T-helper 1 cell treated with Interleukin-12 subunit alpha and Interleukin-12 subunit beta and Interleukin-4 antibody, amounts not matched to agents 30 μg/mL and 1 μg/mL, for 36 hours (primary cell): ENCODE results near the gene SLC38A6.

Experiments
- H3K27ac Mint-ChIP-seq: one replicate; pipeline ENCODE4 v1.8.0; 2021; ENCODE audit warnings: mild to moderate bottlenecking, mixed read lengths
- H3K27me3 Mint-ChIP-seq: one replicate; pipeline ENCODE4 v1.8.0; 2021; ENCODE audit warnings: low read depth, mixed read lengths
- H3K36me3 Mint-ChIP-seq: one replicate; pipeline ENCODE4 v1.8.0; 2021; ENCODE audit warnings: low read depth, mixed read lengths
- H3K4me1 Mint-ChIP-seq: one replicate; pipeline ENCODE4 v1.8.0; 2021; ENCODE audit warnings: low read depth, mixed read lengths
- H3K4me3 Mint-ChIP-seq: one replicate; pipeline ENCODE4 v1.8.0; 2021; ENCODE audit warnings: mild to moderate bottlenecking, moderate library complexity, mixed read lengths
- H3K9me3 Mint-ChIP-seq: one replicate; pipeline ENCODE4 v1.8.0; 2021; ENCODE audit warnings: mixed read lengths

SLC38A6 gene

DNA sequence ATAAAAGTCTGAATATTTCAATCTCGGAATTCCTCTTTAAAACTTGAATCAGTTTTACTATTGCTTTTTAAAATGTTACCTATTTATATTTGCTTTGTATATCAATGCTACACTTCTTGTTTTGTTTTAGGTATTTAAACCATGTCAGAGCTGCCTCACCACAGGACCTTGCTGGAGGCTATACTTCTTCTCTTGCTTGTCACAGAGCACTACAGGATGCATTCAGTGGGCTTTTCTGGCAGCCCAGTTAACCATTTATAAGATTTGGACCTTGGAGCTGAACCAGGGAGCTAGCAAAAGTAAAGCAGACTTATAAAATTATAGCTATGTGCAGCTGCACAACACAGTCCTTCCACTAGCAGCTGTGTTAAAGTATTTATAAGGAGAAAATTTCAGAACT lies 12.9 kb upstream of the SLC38A6 start:
- Mint-ChIP-seq H3K27me3 (no peaks in the 10 kb centered on the region), H3K27ac (no peak overlapping the region), H3K36me3 (peaks cover 5% of the 10 kb centered on the region), H3K4me1 (peaks cover 8% of the 10 kb centered on the region), H3K4me3 (no peak overlapping the region), H3K9me3 (peaks cover 3% of the 10 kb centered on the region)

DNA sequence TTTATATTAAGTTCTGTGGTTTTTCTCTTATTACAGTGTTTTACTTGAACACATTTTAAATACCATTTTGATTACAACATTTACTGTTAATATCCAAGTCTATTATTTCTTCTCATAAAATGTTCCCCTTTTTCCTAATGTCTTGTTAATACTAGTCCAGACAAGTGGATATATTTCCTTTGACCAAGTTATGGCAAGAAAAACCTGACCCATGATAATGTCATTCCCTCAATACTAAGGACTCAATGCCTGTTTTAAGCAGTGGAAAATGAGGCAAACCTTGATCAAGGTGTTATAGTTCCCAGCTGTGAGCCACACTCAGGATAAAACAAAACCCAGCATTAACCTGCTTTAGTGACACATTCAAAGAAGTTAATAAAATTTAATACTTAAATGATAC lies 12.4 kb upstream of the SLC38A6 start:
- Mint-ChIP-seq H3K36me3 (peaks cover 3% of the 10 kb centered on the region), H3K27me3 (no peaks in the 10 kb centered on the region)

DNA sequence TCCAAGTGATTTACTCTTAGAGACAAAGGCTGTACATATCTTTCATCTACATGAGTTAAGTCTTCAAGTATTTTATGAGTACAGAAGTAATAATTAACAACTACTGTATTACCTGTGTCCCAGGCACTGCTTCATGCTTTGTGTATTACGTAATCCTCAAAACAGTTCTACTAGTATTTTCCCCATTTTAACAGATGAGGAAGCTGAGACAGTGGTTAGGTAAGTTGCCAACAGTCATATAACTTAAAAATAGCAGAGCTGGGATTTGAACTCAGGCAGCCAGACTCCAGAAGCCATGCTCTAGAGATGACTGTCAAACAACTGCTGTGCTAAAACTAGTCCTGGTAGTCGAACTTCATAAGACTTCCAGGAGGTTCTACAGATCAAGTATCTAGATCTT lies 10.9 kb upstream of the SLC38A6 start:
- Mint-ChIP-seq H3K27me3 (no peaks in the 10 kb centered on the region), H3K36me3 (peaks cover 3% of the 10 kb centered on the region), H3K27ac (no peak overlapping the region), H3K4me3 (no peak overlapping the region), H3K9me3 (peaks cover 3% of the 10 kb centered on the region), H3K4me1 (peaks cover 2% of the 10 kb centered on the region)

More for the DNA sequence above, 12.4 kb upstream of the SLC38A6 start:
- Mint-ChIP-seq H3K4me1 (peaks cover 8% of the 10 kb centered on the region), H3K4me3 (no peak overlapping the region), H3K27ac (no peak overlapping the region), H3K9me3 (peaks cover 3% of the 10 kb centered on the region)

DNA sequence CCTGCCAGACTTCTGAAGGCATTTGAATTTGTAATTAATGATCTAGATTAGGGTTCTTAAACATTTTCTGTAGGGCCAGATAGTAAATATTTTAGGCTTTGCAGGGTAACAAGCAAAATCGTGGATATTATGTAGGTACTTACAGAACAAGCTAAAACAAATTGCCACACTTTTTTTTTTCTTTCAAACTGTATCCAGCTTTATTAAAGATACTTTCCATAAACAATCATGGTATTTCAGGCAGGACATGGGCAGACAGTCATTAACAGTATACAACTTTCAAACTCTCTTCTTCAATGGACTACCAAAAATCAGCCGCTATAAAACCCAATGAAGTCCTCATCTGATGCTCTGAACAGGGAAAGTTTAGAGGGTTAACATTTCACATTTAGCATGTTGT lies 9.8 kb upstream of the SLC38A6 start:
- H3K4me3 Mint-ChIP-seq = no peak overlapping the region

DNA sequence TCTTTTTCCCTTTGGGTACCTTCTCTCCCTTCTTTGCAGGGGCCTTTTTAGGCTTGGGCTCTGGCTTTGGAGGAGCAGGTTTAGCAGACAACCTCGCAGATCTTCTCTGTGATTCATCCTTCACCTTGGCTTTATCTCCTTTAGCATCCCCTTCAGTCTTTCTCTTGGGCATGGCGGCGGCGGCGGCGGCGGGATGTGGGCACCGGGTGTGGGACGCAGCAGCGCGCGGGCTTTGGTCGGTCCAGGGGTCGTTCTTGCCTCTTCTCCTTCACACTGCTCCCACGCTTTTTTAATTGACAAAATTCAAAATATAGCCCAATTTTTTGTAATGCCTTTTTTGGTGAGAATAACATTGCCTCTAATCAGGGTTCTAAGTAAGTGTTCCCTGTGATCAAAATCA lies 8.8 kb upstream of the SLC38A6 start:
- H3K4me1 Mint-ChIP-seq = peaks cover 3% of the 10 kb centered on the region
- H3K4me3 Mint-ChIP-seq = no peak overlapping the region
- no peak overlapping the region for H3K27ac Mint-ChIP-seq
- peaks cover 6% of the 10 kb centered on the region for H3K36me3 Mint-ChIP-seq
- no peaks in the 10 kb centered on the region for H3K27me3 Mint-ChIP-seq
- H3K9me3 Mint-ChIP-seq = no peaks in the 10 kb centered on the region

More for the DNA sequence above, 9.8 kb upstream of the SLC38A6 start:
- Mint-ChIP-seq H3K4me1 (no peaks in the 10 kb centered on the region), H3K9me3 (peaks cover 3% of the 10 kb centered on the region), H3K36me3 (peaks cover 3% of the 10 kb centered on the region), H3K27ac (no peak overlapping the region), H3K27me3 (no peaks in the 10 kb centered on the region)

DNA sequence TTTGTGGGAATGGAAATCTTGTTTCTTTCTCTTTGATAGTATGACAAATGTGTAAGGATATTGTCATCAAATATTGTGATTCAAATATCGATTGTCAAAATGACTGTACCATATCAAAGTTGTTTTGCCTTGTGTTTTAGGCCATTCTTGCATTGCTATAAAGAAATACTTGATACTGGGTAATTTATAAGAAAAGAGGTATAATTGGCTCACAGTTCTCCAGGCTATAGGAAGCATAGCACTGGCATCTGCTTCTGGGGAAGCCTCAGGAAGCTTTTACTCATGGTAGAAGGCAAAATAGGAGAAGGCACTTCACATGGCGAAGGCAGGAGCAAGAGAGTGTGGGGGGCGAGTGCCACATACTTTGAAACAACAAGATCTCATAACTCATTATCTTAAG lies 8.0 kb upstream of the SLC38A6 start:
- no peak overlapping the region for H3K27ac Mint-ChIP-seq
- no peak overlapping the region for H3K4me3 Mint-ChIP-seq
- no peaks in the 10 kb centered on the region for H3K9me3 Mint-ChIP-seq
- peaks cover 6% of the 10 kb centered on the region for H3K36me3 Mint-ChIP-seq
- no peaks in the 10 kb centered on the region for H3K27me3 Mint-ChIP-seq
- peaks cover 4% of the 10 kb centered on the region for H3K4me1 Mint-ChIP-seq

DNA sequence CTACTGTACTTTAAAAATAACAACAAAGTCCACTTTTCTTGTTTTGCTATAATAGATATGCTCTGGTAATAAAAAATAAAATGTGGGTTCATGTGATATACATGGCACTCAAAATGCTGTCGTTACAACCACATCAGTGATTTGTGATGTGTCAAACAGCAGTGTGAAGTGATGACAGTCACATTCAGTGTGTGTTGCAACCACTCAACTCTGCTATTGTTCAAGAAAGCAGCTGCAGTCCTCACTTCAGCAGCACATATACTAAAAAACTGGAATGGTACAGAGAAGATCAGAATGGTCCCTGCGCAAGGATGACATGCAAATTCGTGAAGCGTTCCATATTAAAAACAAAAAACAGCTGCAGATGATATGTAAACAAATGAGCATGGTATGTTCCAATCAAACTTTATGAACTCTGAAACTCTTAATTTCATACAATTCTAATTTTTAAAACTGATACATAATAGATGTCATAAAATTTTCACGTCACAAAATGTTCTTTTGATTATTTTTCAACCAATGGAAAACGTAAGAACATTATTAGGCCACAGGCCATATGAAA lies 6.9 kb upstream of the SLC38A6 start:
- Mint-ChIP-seq H3K27me3 (no peaks in the 10 kb centered on the region), H3K4me1 (peaks cover 9% of the 10 kb centered on the region), H3K9me3 (no peaks in the 10 kb centered on the region), H3K27ac (no peak overlapping the region), H3K4me3 (no peak overlapping the region), H3K36me3 (peaks cover 6% of the 10 kb centered on the region)

DNA sequence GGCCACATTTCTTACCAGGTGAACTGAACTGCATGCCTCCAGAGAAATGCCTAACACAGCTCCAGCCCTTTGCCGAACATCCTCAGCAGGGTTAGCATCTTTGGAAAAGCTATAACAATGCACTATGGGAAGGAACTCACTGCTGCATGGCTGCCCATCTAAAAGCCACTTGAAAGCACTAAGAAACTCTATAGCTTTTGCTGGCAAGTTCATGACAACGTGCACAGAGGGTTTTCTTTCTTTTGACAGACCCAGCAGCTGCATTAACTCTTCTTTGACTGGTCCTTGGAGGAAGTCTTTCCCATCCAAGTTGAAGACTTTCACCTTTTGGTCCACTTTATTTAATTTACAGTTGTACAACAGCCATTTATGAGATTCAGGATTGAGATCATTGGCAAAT lies 5.5 kb upstream of the SLC38A6 start:
- H3K4me3 Mint-ChIP-seq = no peak overlapping the region
- peaks cover 9% of the 10 kb centered on the region for H3K36me3 Mint-ChIP-seq
- no peaks in the 10 kb centered on the region for H3K9me3 Mint-ChIP-seq
- H3K27ac Mint-ChIP-seq = no peak overlapping the region
- peaks cover 22% of the 10 kb centered on the region for H3K4me1 Mint-ChIP-seq
- H3K27me3 Mint-ChIP-seq = no peaks in the 10 kb centered on the region

DNA sequence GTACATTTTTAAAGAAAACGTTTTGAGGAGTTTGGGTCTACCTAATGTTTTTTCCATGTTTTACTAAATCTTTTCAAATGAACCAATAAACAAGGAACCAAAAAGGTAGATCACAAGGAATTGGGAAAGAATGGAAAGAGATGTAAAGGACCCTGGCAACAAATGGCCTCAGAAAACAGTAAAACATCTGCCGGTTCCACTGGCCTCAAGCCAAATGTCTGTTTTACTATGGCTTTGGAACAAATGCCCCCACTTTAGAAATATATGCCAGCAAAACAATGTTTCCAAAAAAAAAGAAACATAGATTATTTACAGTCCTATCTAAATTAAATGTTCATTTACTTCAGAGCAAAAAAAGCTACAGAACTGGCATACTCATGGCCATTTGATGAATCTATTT lies 3.2 kb upstream of the SLC38A6 start:
- Mint-ChIP-seq H3K4me3 (no peak overlapping the region), H3K27me3 (no peaks in the 10 kb centered on the region), H3K4me1 (peaks cover 22% of the 10 kb centered on the region), H3K27ac (no peak overlapping the region), H3K36me3 (peaks cover 9% of the 10 kb centered on the region), H3K9me3 (no peaks in the 10 kb centered on the region)

DNA sequence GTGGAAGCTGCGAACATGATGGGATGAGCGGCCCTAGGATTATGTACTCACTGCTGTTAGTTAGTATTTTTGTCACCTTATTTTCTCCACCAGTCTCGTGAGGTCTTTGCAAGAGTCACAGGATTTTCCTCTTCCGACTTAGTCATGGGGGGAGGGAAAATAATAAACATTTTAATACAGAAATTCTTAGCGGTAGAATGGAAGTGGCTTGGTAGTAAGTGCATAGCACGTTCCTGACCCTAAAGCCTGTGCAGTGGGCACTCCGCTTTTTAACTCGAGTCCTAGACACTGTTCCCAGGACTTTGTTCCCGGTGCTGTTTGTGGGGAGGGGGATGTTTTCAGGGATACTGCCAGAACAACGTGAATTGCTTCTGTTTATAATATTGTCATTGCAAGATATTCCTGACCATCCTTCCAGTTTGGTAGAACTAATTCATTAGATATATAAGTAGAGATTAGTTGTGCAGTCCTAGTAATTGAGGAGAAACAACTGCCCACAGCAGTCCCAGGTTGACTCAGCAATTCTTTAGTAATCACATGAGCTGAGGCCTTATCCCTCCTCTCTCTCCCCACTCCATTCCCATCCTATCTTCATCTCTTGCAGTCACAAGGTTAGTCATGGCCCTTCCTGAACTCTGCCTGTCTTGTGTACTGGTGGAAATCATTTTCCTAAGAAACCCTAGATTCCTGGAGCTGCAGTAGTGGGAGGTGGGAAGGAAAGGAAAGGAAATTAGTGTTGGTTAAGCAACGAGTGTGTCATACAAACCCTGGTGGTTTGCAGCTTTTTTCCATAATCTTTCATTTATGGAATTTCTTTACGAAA lies 799 bp downstream of the SLC38A6 start:
- Mint-ChIP-seq H3K4me1 (peaks cover 22% of the 10 kb centered on the region), H3K36me3 (peaks cover 10% of the 10 kb centered on the region), H3K27me3 (no peaks in the 10 kb centered on the region), H3K4me3 (no peak overlapping the region), H3K27ac (no peak overlapping the region), H3K9me3 (no peaks in the 10 kb centered on the region)

DNA sequence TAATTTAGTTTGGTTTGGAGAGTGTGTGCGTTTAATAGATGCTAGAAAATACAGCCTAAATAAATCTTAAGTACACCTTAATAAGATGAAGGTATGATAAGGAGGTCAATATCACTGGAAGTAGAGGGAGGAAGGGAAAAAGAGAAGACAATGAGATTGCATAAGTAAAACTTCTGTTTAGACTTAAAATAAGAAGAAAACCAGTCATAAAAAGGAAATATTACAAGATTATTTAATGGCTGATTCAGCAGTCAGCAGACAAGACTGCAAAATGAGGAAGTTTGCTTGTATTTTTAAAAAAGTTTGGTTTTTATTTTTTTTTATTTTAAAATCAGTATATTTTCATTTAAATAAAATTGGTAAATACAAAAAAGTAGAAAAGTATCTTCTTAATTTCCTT lies 3.2 kb downstream of the SLC38A6 start:
- H3K9me3 Mint-ChIP-seq = no peaks in the 10 kb centered on the region
- H3K27me3 Mint-ChIP-seq = no peaks in the 10 kb centered on the region
- H3K4me1 Mint-ChIP-seq = peaks cover 13% of the 10 kb centered on the region
- H3K4me3 Mint-ChIP-seq = no peak overlapping the region
- H3K27ac Mint-ChIP-seq = no peak overlapping the region
- peaks cover 9% of the 10 kb centered on the region for H3K36me3 Mint-ChIP-seq

DNA sequence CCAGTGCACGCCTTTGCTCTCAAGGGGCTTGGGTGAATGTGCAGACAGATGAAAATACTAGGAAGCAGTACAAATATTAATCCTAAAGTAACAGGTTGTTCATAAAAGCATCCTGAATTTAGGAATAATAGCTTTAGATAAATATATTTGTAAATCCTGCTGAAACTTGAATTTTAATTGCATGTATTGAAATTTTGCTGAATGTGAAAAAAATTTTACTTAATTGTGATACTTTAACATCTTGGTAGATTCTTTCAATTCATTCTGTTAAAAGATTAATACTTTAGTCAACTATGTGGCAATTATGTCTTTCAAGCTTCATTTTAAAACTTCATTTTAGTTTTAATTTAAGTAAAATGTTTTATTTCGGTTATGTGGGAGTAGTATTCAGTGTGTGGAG lies 5.5 kb downstream of the SLC38A6 start:
- Mint-ChIP-seq H3K9me3 (no peaks in the 10 kb centered on the region), H3K27ac (no peak overlapping the region), H3K4me1 (no peaks in the 10 kb centered on the region), H3K4me3 (no peak overlapping the region), H3K36me3 (peaks cover 7% of the 10 kb centered on the region), H3K27me3 (no peaks in the 10 kb centered on the region)

DNA sequence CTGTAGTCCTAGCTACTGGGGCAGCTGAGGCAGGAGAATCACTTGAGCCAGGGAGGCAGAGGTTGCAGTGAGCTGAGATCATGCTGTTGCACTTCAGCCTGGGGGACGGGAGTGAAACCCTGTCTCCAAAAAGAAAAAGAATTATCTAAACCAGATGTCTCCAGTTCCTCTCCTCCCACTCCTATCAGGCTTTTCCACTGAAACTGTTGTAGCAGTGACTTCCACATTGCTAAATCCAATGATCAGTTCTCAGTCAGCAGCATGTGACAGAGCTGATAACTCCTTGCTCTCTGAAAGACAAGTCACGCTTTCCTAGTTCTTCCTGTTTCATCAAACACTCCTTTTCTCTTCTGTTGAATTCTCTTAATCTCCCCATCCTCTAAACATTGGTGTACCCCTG lies 8.6 kb downstream of the SLC38A6 start:
- no peaks in the 10 kb centered on the region for H3K9me3 Mint-ChIP-seq

DNA sequence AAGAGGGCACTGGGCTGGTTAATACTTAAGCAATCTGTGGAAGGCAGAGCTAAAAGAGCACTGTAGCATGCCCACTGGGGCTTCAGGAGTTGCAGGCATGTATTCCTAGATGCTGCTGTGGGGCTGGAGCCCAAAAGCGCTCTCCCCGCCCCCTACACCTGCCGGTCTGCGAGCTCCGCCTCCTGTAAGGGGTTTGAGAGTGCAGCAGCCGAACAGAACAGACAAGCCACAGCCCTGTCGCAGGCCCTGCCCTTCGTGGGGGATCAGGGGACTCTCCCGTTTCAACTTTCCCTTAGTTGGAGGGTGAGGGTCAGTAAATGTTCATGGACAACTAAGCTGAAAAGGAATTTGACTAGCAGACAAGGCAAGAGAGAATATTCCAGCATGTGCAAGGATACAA lies 17.6 kb downstream of the SLC38A6 start:
- Mint-ChIP-seq H3K4me1 (no peaks in the 10 kb centered on the region), H3K27me3 (no peaks in the 10 kb centered on the region), H3K4me3 (no peak overlapping the region), H3K36me3 (peaks cover 2% of the 10 kb centered on the region), H3K9me3 (no peaks in the 10 kb centered on the region), H3K27ac (no peak overlapping the region)

More for the DNA sequence above, 8.6 kb downstream of the SLC38A6 start:
- Mint-ChIP-seq H3K36me3 (peaks cover 8% of the 10 kb centered on the region), H3K4me3 (no peak overlapping the region), H3K27me3 (no peaks in the 10 kb centered on the region), H3K27ac (no peak overlapping the region), H3K4me1 (no peaks in the 10 kb centered on the region)

DNA sequence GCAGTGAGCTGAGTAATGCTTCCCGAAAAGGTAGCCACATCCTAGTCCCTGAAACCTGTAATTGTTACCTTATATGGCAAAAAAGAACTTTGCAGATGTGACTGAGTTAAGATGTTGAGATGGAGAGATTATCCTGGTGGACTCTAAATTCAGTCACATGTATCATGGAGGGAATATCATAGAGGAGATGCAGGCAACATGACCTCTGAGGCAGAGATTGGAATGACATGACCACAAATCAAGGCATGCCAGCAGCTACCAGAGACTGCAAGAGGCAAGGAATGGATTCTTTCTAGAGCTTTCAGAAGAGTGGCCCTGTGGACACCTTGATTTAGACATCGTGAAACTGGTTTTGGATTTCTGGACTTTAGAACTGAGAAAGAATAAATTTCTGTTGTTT lies 18.5 kb downstream of the SLC38A6 start:
- Mint-ChIP-seq H3K36me3 (peaks cover 4% of the 10 kb centered on the region), H3K4me1 (no peaks in the 10 kb centered on the region), H3K27me3 (no peaks in the 10 kb centered on the region), H3K4me3 (no peak overlapping the region), H3K27ac (no peak overlapping the region), H3K9me3 (no peaks in the 10 kb centered on the region)
